Activated T-cell treated with anti-CD3 and anti-CD28 coated beads, Interleukin-2, amount 50 U/mL, for 24 hours (primary cell): ENCODE results near the gene SAMM50.

Experiments
- DNase-seq: peaks from one replicate; pipeline ENCODE4 v3.0.0-alpha.2; 2020
- H3K27ac Mint-ChIP-seq: 2 replicates; pipeline ENCODE4 v1.8.0; 2020; ENCODE audit warnings: mild to moderate bottlenecking, mixed read lengths
- H3K27me3 Mint-ChIP-seq: 2 replicates; pipeline ENCODE4 v1.8.0; 2020; ENCODE audit warnings: mixed read lengths
- H3K36me3 Mint-ChIP-seq: 2 replicates; pipeline ENCODE4 v1.8.0; 2020; ENCODE audit warnings: low read depth, mixed read lengths
- H3K4me1 Mint-ChIP-seq: 2 replicates; pipeline ENCODE4 v1.8.0; 2020; ENCODE audit warnings: low read depth, mixed read lengths
- H3K4me3 Mint-ChIP-seq: 2 replicates; pipeline ENCODE4 v1.8.0; 2020; ENCODE audit warnings: mild to moderate bottlenecking, moderate library complexity, mixed read lengths
- H3K9me3 Mint-ChIP-seq: 2 replicates; pipeline ENCODE4 v1.8.0; 2020; ENCODE audit warnings: mixed read lengths

The SAMM50 gene

DNA sequence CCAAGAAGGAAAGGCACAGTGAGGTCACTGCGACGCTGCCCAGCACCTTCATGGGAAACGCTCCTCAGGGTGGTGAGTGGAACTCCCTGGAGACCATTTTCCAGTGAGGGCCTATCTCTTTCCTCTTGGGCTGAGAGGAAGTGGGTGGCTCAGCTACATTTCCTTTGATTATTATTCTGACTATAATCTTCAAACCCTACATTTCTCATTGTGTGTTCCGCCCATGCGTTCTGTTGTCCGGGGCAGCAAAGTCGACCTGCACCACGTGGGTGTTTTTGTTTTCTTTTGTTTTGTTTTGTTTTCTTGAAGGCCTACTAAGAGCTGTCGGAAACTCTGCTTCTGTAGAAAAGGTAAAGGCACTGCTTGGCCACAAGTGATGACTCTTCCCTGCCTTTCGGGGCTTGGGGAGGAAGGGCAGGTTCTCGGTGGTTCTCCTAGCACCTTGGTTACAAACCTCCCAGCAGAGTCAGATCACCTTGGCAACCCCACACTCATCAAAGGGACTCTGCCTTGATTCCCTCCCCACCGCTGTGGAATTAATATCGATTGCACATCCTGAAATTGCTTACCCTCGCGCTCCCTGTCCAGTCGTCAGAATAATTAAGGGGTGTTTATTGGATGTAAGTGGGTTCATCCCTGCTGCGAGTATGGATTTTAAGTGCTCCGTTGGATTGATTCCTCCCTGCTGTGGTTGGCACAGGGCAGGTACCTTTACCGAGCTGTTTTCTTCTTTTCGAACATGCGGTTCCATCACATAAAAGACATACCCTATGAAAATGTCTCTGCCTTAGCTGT is 76.1 kb downstream of the SAMM50 start:
- peak overlapping the region; percentile 9 for H3K4me3 Mint-ChIP-seq
- DNase-seq = no peak
- peaks cover 41% of the 10 kb centered on the region for H3K4me1 Mint-ChIP-seq
- no peaks in the 10 kb centered on the region for H3K9me3 Mint-ChIP-seq
- peak overlapping the region; percentile 76 for H3K27ac Mint-ChIP-seq
- peaks cover 4% of the 10 kb centered on the region for H3K36me3 Mint-ChIP-seq
- peaks cover 7% of the 10 kb centered on the region for H3K27me3 Mint-ChIP-seq

DNA sequence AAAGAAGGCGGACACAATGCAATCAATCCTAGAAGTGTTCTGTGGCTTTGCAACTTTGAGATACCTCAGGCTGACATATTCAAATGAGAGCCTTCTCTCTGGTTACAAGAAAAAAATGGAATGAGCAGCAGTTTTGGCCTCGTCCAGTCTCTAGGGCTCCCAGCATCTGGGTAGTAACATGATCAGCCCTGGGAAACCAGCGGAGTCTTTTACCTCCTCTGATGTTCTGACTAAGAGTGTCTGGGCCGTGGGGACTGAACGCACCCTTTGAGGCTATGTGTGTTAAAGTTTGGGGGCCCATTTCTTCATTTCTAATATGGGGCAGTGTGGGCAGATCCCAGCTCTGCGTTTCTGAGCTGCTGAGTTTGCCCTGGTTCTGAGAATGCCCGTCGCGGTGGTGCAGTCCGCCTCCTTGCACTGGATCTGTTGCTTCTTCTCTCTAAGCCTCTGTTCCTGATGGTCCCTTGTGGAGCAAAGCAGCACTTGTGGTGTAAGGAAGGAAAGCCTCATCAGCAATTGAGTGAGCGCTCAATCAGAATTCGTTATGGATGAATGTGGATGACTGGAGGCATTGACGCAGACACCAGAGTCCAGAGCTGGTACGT is 77.0 kb downstream of the SAMM50 start:
- Mint-ChIP-seq H3K4me3 (no peak overlapping the region), H3K4me1 (peaks cover 32% of the 10 kb centered on the region), H3K27me3 (no peaks in the 10 kb centered on the region), H3K9me3 (no peaks in the 10 kb centered on the region), H3K27ac (no peak overlapping the region), H3K36me3 (no peaks in the 10 kb centered on the region)
- no peak for DNase-seq

GRCh38 chr22:44033287-44033686 is 78.0 kb downstream of the SAMM50 start:
- Mint-ChIP-seq H3K4me3 (no peak overlapping the region), H3K4me1 (peaks cover 26% of the 10 kb centered on the region), H3K27me3 (peaks cover 4% of the 10 kb centered on the region), H3K9me3 (no peaks in the 10 kb centered on the region), H3K27ac (no peak overlapping the region), H3K36me3 (no peaks in the 10 kb centered on the region)
- DNase-seq = no peak

DNA sequence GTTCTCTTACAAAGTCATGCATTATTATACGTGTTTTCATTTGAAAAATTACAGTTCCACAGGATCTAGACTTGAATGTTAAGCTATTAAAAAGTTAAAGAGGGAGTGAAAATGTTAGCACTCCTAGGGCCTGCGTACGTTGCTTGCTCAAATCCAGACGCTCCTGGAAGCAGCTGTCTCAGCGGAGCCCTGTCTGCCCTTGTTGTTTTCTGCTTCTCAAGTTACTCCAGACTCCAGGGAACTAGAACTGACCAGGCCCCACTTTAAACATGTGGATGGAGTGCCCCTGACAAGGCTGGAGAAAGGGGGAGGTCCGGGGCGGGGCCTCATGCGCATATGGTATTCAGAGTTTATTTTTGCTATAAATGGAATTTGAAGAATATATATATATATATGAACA is 78.5 kb downstream of the SAMM50 start:
- peaks cover 6% of the 10 kb centered on the region for H3K27me3 Mint-ChIP-seq
- no peak overlapping the region for H3K27ac Mint-ChIP-seq
- no peaks in the 10 kb centered on the region for H3K36me3 Mint-ChIP-seq
- H3K4me3 Mint-ChIP-seq = no peak overlapping the region
- H3K4me1 Mint-ChIP-seq = peaks cover 22% of the 10 kb centered on the region
- no peaks in the 10 kb centered on the region for H3K9me3 Mint-ChIP-seq
- no peak for DNase-seq

DNA sequence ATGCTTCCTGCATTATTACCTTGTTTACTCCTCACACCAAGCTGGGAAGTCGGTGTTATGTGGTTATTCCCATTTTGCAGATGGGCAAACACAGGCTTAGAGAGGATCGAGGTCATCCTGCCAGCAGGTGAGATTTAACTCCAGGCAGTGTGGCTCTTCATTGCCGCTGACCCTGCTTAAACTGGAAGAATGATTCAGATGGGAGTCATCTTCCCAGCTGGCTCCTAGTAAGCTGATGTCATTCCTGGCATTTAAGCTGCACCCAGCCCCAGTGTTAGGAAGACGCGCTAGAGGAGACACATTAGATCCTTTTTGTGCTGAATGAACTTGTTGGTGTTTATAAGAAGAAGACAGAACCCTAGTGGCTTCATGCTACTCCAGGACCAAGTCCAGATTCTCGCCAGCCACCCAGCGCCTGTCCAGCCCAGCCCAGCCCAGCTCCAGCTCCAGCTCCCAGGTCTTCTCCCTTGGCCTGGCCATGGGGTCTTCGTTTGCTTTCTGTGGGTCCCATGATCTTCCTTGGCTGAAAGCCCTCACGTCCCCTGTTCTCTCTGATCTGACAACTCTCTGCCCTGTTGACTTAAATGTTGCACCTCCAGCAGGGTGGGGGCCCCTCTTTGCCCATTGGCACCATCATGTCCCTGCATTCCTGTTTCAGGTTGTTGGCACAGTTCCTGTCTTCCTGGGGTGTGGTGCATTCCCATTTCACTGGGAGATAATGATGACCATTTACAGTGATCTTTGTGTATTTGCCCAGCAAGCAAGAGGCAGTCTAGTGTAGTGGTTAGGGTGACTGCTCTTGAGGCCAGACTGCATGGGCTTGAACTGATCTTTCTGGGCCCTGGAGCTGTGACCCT is 82.5 kb downstream of the SAMM50 start:
- peaks cover 6% of the 10 kb centered on the region for H3K27me3 Mint-ChIP-seq
- no peak for DNase-seq
- no peak overlapping the region for H3K4me3 Mint-ChIP-seq
- H3K36me3 Mint-ChIP-seq = no peaks in the 10 kb centered on the region
- H3K9me3 Mint-ChIP-seq = no peaks in the 10 kb centered on the region
- no peak overlapping the region for H3K27ac Mint-ChIP-seq
- H3K4me1 Mint-ChIP-seq = peaks cover 7% of the 10 kb centered on the region

- no peaks in the 10 kb centered on the region for H3K36me3 Mint-ChIP-seq
- DNase-seq = no peak
- peaks cover 6% of the 10 kb centered on the region for H3K27me3 Mint-ChIP-seq
- no peak overlapping the region for H3K4me3 Mint-ChIP-seq
- no peaks in the 10 kb centered on the region for H3K9me3 Mint-ChIP-seq
- H3K4me1 Mint-ChIP-seq = peaks cover 10% of the 10 kb centered on the region
- no peak overlapping the region for H3K27ac Mint-ChIP-seq
Measured at GRCh38 chr22:44039566-44040171, 84.4 kb downstream of the SAMM50 start.

GRCh38 chr22:44042249-44043218 is 87.3 kb downstream of the SAMM50 start:
- H3K27ac Mint-ChIP-seq = no peak overlapping the region
- peaks cover 14% of the 10 kb centered on the region for H3K4me1 Mint-ChIP-seq
- H3K4me3 Mint-ChIP-seq = no peak overlapping the region
- peaks cover 6% of the 10 kb centered on the region for H3K27me3 Mint-ChIP-seq
- no peaks in the 10 kb centered on the region for H3K9me3 Mint-ChIP-seq
- no peak for DNase-seq
- H3K36me3 Mint-ChIP-seq = no peaks in the 10 kb centered on the region

DNA sequence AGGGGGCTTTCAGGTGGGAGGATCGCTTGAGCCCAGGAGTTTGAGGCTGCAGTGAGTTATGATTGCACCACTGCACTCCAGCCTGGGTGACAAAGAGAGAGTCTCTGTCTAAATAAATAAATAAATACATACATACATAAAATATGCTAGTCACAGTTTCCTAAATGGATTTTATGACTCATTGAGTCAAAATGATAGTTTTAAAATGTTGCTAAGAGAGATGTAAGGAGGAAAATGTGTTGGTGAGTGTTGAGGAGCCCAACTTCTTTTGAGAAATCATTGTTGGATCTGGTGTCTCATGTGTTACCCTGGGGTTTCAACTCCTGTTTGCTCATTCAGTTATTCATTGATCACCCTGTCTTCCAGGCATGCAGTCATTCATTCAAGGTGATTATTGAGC is 89.9 kb downstream of the SAMM50 start:
- Mint-ChIP-seq H3K27ac (peak overlapping the region; percentile 14), H3K9me3 (no peaks in the 10 kb centered on the region), H3K27me3 (no peaks in the 10 kb centered on the region), H3K4me1 (peaks cover 17% of the 10 kb centered on the region), H3K4me3 (no peak overlapping the region), H3K36me3 (no peaks in the 10 kb centered on the region)
- no peak for DNase-seq
